Hindlimb muscle (tissue), 1 donor: ENCODE results near the gene OGDH. TPM values are rescaled to one million over a fixed set of nuclear protein-coding genes. Genes with fewer than 3 reads are reported as not detected.
A peak's percentile ranks its signal among the peaks of the same experiment; 100 is the strongest.
"Not testable (repeated sequence)": the region's sequence is repeated elsewhere in the genome, so short reads cannot be mapped to it uniquely, and the experiment has no call there.

Experiments used
- DNase-seq: peaks from one replicate; pipeline ENCODE4 v3.0.0-alpha.2; 2013
- polyA plus RNA-seq: library from polyadenylated mRNA; unstranded; fragments of 120-200 nt; gene quantifications from one replicate; pipeline ENCODE4 v1.2.1, GENCODE V29; 2013; ENCODE audit not compliant: insufficient read length

The OGDH gene
- polyA plus RNA-seq: 66.4 TPM

GRCh38 chr7:44606341-44607140 is at the start of gene OGDH:
Gene OGDH (plus strand): TSS chr7:44606627. CDS start chr7:44624344, 17,717 bp downstream.
- peak; percentile 100 for DNase-seq

GRCh38 chr7:44557485-44557884 is 48.9 kb upstream of the OGDH start:
- no peak for DNase-seq

GRCh38 chr7:44559485-44559884 is 46.9 kb upstream of the OGDH start:
- no peak for DNase-seq

GRCh38 chr7:44561481-44561880 is 44.9 kb upstream of the OGDH start:
- DNase-seq: no peak

GRCh38 chr7:44561962-44562621 is 44.3 kb upstream of the OGDH start:
- no peak for DNase-seq

GRCh38 chr7:44562622-44562962 is 43.8 kb upstream of the OGDH start:
- not testable (repeated sequence) for DNase-seq

- peak; percentile 11 for DNase-seq
These were observed 43.2 kb upstream of the OGDH start for GRCh38 chr7:44563171-44563679.

GRCh38 chr7:44564606-44565005 is 41.8 kb upstream of the OGDH start:
- no peak for DNase-seq

- peak; percentile 15 for DNase-seq
These were observed 41.2 kb upstream of the OGDH start for GRCh38 chr7:44565097-44565794.

- DNase-seq: no peak
These were observed 40.5 kb upstream of the OGDH start for GRCh38 chr7:44565795-44566559.

GRCh38 chr7:44566680-44567079 is 39.7 kb upstream of the OGDH start:
- no peak for DNase-seq

GRCh38 chr7:44567884-44568283 is 38.5 kb upstream of the OGDH start:
- DNase-seq: no peak

GRCh38 chr7:44568771-44569560 is 37.5 kb upstream of the OGDH start:
- no peak for DNase-seq

GRCh38 chr7:44569959-44570358 is 36.5 kb upstream of the OGDH start:
- DNase-seq: no peak

GRCh38 chr7:44572771-44573170 is 33.7 kb upstream of the OGDH start:
- no peak for DNase-seq

GRCh38 chr7:44573464-44574286 is 32.8 kb upstream of the OGDH start, which contains the start of gene DDX56:
Gene DDX56 (minus strand): TSS chr7:44573908. CDS start chr7:44573895, 13 bp downstream.
- DNase-seq: peak; percentile 95

- no peak for DNase-seq
These were observed 32.0 kb upstream of the OGDH start for GRCh38 chr7:44574287-44574872.

- DNase-seq: no peak
These were observed 31.4 kb upstream of the OGDH start for GRCh38 chr7:44575054-44575453.

GRCh38 chr7:44576228-44576627 is 30.2 kb upstream of the OGDH start:
- DNase-seq: no peak
